Keratinocyte (primary cell): ENCODE measurements around the gene ELP6. TPM values are rescaled to one million over a fixed set of nuclear protein-coding genes. Genes with fewer than 3 reads are reported as not detected.

Experiments
- DNase-seq: peaks from one replicate; pipeline ENCODE4 v3.0.0-alpha.2; 2011; ENCODE audit warnings: low read depth, missing footprints, low spot score
- FAIRE-seq: peaks from 2 replicates; lab custom pipeline; 2011; peaks lifted over from hg19 to GRCh38; lab: Jason Lieb, UNC
- H2AFZ ChIP-seq: 2 replicates; pipeline ENCODE4 v1.6.0; 2012; ENCODE audit warnings: low read length, control low read depth, inconsistent platforms; ENCODE audit not compliant: control insufficient read depth
- H3K27ac ChIP-seq: 2 replicates; pipeline ENCODE4 v1.5.1; 2011; ENCODE audit warnings: low read length; ENCODE audit not compliant: control insufficient read depth, insufficient read depth
- H3K27me3 ChIP-seq: 3 replicates; pipeline ENCODE4 v1.6.0; 2011; ENCODE audit warnings: low read length; ENCODE audit not compliant: control insufficient read depth, insufficient read depth; ENCODE audit errors: extremely low read depth
- H3K36me3 ChIP-seq, 2 experiments: 2 replicates in 1 of 2; 3 replicates in 1 of 2; pipeline ENCODE4 v1.5.1; 2011; ENCODE audit warnings: low read length in 2 of 2, mild to moderate bottlenecking in 1 of 2; ENCODE audit not compliant: control insufficient read depth in 2 of 2, insufficient read depth in 2 of 2; ENCODE audit errors: extremely low read depth in 1 of 2
- H3K4me1 ChIP-seq: 3 replicates; pipeline ENCODE4 v1.5.1; 2011; ENCODE audit warnings: low read length; ENCODE audit not compliant: control insufficient read depth, insufficient read depth; ENCODE audit errors: extremely low read depth
- H3K4me2 ChIP-seq: 3 replicates; pipeline ENCODE4 v1.6.0; 2011; ENCODE audit warnings: low read depth, low read length; ENCODE audit not compliant: control insufficient read depth, insufficient read depth; ENCODE audit errors: extremely low read depth
- H3K4me3 ChIP-seq, 3 experiments: fragments of 200-600 bp in 1 of 3; sonication (generic) in 1 of 3; 2 replicates in 2 of 3; 3 replicates in 1 of 3; pipeline ENCODE4 v1.5.1; 2011 to 2016; ENCODE audit warnings: low read length in 3 of 3, mild to moderate bottlenecking in 3 of 3, control low read depth in 2 of 3, inconsistent platforms in 1 of 3, low read depth in 1 of 3, mixed read lengths in 1 of 3, mixed run types in 1 of 3, moderate library complexity in 1 of 3; ENCODE audit not compliant: control insufficient read depth in 2 of 3, insufficient read depth in 2 of 3; ENCODE audit errors: extremely low read depth in 1 of 3
- H3K79me2 ChIP-seq: 2 replicates; pipeline ENCODE4 v1.6.0; 2012; ENCODE audit warnings: low read length; ENCODE audit not compliant: control insufficient read depth, insufficient read depth
- H3K9ac ChIP-seq: 3 replicates; pipeline ENCODE4 v1.6.0; 2011; ENCODE audit warnings: low read length; ENCODE audit not compliant: control insufficient read depth, insufficient read depth; ENCODE audit errors: extremely low read depth
- H3K9me1 ChIP-seq: 3 replicates; pipeline ENCODE4 v1.6.0; 2011; ENCODE audit warnings: low read length; ENCODE audit not compliant: control insufficient read depth, insufficient read depth; ENCODE audit errors: extremely low read depth
- H3K9me3 ChIP-seq: 2 replicates; pipeline ENCODE4 v1.5.1; 2012; ENCODE audit warnings: low read depth, low read length; ENCODE audit not compliant: control insufficient read depth
- H4K20me1 ChIP-seq: 3 replicates; pipeline ENCODE4 v1.6.0; 2011; ENCODE audit warnings: low read length; ENCODE audit not compliant: control insufficient read depth, insufficient read depth; ENCODE audit errors: extremely low read depth
- CTCF ChIP-seq, 3 experiments: IDR thresholded peaks in 1 of 3; conservative IDR thresholded peaks in 1 of 3; optimal IDR thresholded peaks in 1 of 3; 2 replicates in 2 of 3; 3 replicates in 1 of 3; pipeline versions ENCODE3 to v1.5.1; 2011; ENCODE audit warnings: low read length in 3 of 3, mild to moderate bottlenecking in 3 of 3, moderate library complexity in 2 of 3, control low read depth in 1 of 3, inconsistent platforms in 1 of 3; ENCODE audit not compliant: insufficient read depth in 2 of 3; ENCODE audit errors: extremely low read depth in 1 of 3
- EZH2 ChIP-seq: IDR thresholded peaks from one replicate; pipeline ENCODE4 v1.6.1; 2012; ENCODE audit warnings: inconsistent platforms, mild to moderate bottlenecking, low read length, moderate library complexity
- dilution Hi-C: fragments of 300-500 bp; cut with MboI; formaldehyde crosslinking; loops from one replicate; pipeline ENCODE4 v1.7.0; 2020; ENCODE audit warnings: low sequenced_read_pairs; ENCODE audit not compliant: extremely low pct_ligation_motif_present
- polyA plus RNA-seq, 5 experiments: library from polyadenylated mRNA; depleted of rRNA in 3 of 5; stranded (reverse) in 3 of 5; stranded (forward) in 1 of 5; unstranded in 1 of 5; fragments of >200 nt; gene quantifications; 1 replicate in 1 of 5; 2 replicates in 3 of 5; 3 replicates in 1 of 5; pipeline versions ENCODE4 v1.2.1 to v1.2.3, GENCODE V29; 2011 to 2012; ENCODE audit warnings: missing spikeins in 2 of 5, low read depth in 1 of 5, low replicate concordance in 1 of 5

The ELP6 gene
- polyA plus RNA-seq, 1 donor (not counting 4 experiments of a cell fraction or from before 2014, with no cell fraction given): 65.8 TPM

- Histone ChIP-seq H3K4me3 (no peak overlapping the region), H4K20me1 (no peaks in the 10 kb centered on the region), H3K4me2 (no peak overlapping the region), H3K9ac (no peak overlapping the region), H3K36me3 (no peaks in the 10 kb centered on the region), H2AFZ (no peak overlapping the region), H3K79me2 (no peaks in the 10 kb centered on the region), H3K27ac (no peak overlapping the region), H3K9me3 (no peaks in the 10 kb centered on the region), H3K27me3 (no peaks in the 10 kb centered on the region), H3K9me1 (no peaks in the 10 kb centered on the region), H3K4me1 (peaks cover 7% of the 10 kb centered on the region)
- peak; percentile 95 for FAIRE-seq
- dilution Hi-C loops: no loop called here
- no peak for TF ChIP-seq EZH2
- TF ChIP-seq CTCF (optimal IDR thresholded peaks at IDR 0.05 in 1 of 3, IDR thresholded peaks at IDR 0.05 in 1 of 3, conservative IDR thresholded peaks at IDR 0.05 in 1 of 3; ENCODE audit: extremely low read depth in 1 of 3, insufficient read depth in 2 of 3, low read length in 3 of 3): peak; percentile 86 to 93 (median 91)
- DNase-seq: peak; percentile 75
These were observed 8.8 kb upstream of the ELP6 start for GRCh38 chr3:47522082-47522987.

GRCh38 chr3:47520756-47521155, 7.2 kb upstream of the ELP6 start:
- no peak for DNase-seq
- Histone ChIP-seq H3K4me1 (peaks cover 7% of the 10 kb centered on the region), H3K27me3 (no peaks in the 10 kb centered on the region), H3K4me3 (no peak overlapping the region), H3K9ac (no peak overlapping the region), H3K9me3 (no peaks in the 10 kb centered on the region), H3K4me2 (no peak overlapping the region), H3K79me2 (no peaks in the 10 kb centered on the region), H4K20me1 (no peaks in the 10 kb centered on the region), H3K36me3 (no peaks in the 10 kb centered on the region), H3K9me1 (no peaks in the 10 kb centered on the region), H3K27ac (no peak overlapping the region), H2AFZ (no peak overlapping the region)
- dilution Hi-C loops: no loop called here
- no peak for TF ChIP-seq CTCF (optimal IDR thresholded peaks at IDR 0.05 in 1 of 3, IDR thresholded peaks at IDR 0.05 in 1 of 3, conservative IDR thresholded peaks at IDR 0.05 in 1 of 3; ENCODE audit: extremely low read depth in 1 of 3, insufficient read depth in 2 of 3, low read length in 3 of 3)
- TF ChIP-seq EZH2: no peak
- FAIRE-seq: no peak
